GM19043 (cell line): Measurements from ENCODE around the gene FAM209A.
"Not testable (repeated sequence)": the region's sequence is repeated elsewhere in the genome, so short reads cannot be mapped to it uniquely, and the experiment has no call there.

Experiments used
- ATAC-seq: cut with Tn5 transposase; IDR thresholded peaks from one replicate; pipeline ENCODE4 v1.9.1; 2021; ENCODE audit warnings: low read depth; ENCODE audit not compliant: unreplicated experiment

The FAM209A gene

GRCh38 chr20:56524444-56524843, at the start of gene FAM209A:
FAM209A (plus strand) TSS chr20:56524744; CDS start chr20:56524809, 65 bp downstream.
- not testable (repeated sequence) for ATAC-seq

- no peak for ATAC-seq
Measured at GRCh38 chr20:56483970-56484369, 40.6 kb upstream of the FAM209A start.

- ATAC-seq = no peak
Measured at GRCh38 chr20:56487216-56487615, 37.3 kb upstream of the FAM209A start.

GRCh38 chr20:56488566-56488965, 36.0 kb upstream of the FAM209A start:
- ATAC-seq = no peak

GRCh38 chr20:56501116-56501515, 23.4 kb upstream of the FAM209A start:
- no peak for ATAC-seq

- ATAC-seq = no peak
Measured at GRCh38 chr20:56503916-56504315, 20.6 kb upstream of the FAM209A start.

GRCh38 chr20:56504373-56505005, 20.1 kb upstream of the FAM209A start:
- no peak for ATAC-seq

- no peak for ATAC-seq
Measured at GRCh38 chr20:56506103-56506502, 18.4 kb upstream of the FAM209A start.

- ATAC-seq = no peak
Measured at GRCh38 chr20:56511926-56512325, 12.6 kb upstream of the FAM209A start.

- ATAC-seq = no peak
Measured at GRCh38 chr20:56513161-56514150, 11.1 kb upstream of the FAM209A start.

GRCh38 chr20:56516631-56517030, 7.9 kb upstream of the FAM209A start:
- ATAC-seq = no peak

GRCh38 chr20:56517211-56517610, 7.3 kb upstream of the FAM209A start:
- no peak for ATAC-seq

- ATAC-seq = no peak
Measured at GRCh38 chr20:56517641-56518040, 6.9 kb upstream of the FAM209A start.

GRCh38 chr20:56518126-56518525, 6.4 kb upstream of the FAM209A start:
- no peak for ATAC-seq

GRCh38 chr20:56518721-56519398, 5.7 kb upstream of the FAM209A start:
- ATAC-seq = no peak

GRCh38 chr20:56519551-56519950, 5.0 kb upstream of the FAM209A start:
- ATAC-seq = no peak

GRCh38 chr20:56520180-56520579, 4.4 kb upstream of the FAM209A start:
- ATAC-seq = no peak

GRCh38 chr20:56520746-56521354, 3.7 kb upstream of the FAM209A start:
- ATAC-seq = not testable (repeated sequence)

- ATAC-seq = no peak
Measured at GRCh38 chr20:56522311-56522710, 2.2 kb upstream of the FAM209A start.

GRCh38 chr20:56527521-56527920, 3.0 kb downstream of the FAM209A start:
- ATAC-seq = no peak

- ATAC-seq = not testable (repeated sequence)
Measured at GRCh38 chr20:56532946-56533345, 8.4 kb downstream of the FAM209A start, which contains the start of gene FAM209B. FAM209B (plus strand) TSS chr20:56533246; CDS start chr20:56533342, 96 bp downstream.
